ENCODE results near the gene TRAPPC8.
"Not testable (repeated sequence)": the region's sequence is repeated elsewhere in the genome, so short reads cannot be mapped to it uniquely, and the experiment has no call there.

The TRAPPC8 gene

GRCh38 chr18:31942999-31943877 is at the start of gene TRAPPC8:
TSS of gene TRAPPC8 (minus strand) at chr18:31943128. CDS start at chr18:31942764, 364 bp downstream.
- DNase-seq, result peak; percentile 81

GRCh38 chr18:31990823-31991222 is 47.9 kb upstream of the TRAPPC8 start:
- no peak for DNase-seq

- no peak for DNase-seq
Observed at GRCh38 chr18:31983976-31984375, 41.0 kb upstream of the TRAPPC8 start.

- no peak for DNase-seq
Observed at GRCh38 chr18:31983020-31983419, 40.1 kb upstream of the TRAPPC8 start.

GRCh38 chr18:31980863-31981262 is 37.9 kb upstream of the TRAPPC8 start:
- no peak for DNase-seq

- no peak for DNase-seq
Observed at GRCh38 chr18:31979714-31980113, 36.8 kb upstream of the TRAPPC8 start.

- no peak for DNase-seq
Observed at GRCh38 chr18:31978616-31979015, 35.7 kb upstream of the TRAPPC8 start.

GRCh38 chr18:31977270-31977872 is 34.4 kb upstream of the TRAPPC8 start:
- DNase-seq, result no peak

GRCh38 chr18:31976242-31976641 is 33.3 kb upstream of the TRAPPC8 start:
- DNase-seq, result no peak

GRCh38 chr18:31973929-31974546 is 31.1 kb upstream of the TRAPPC8 start:
- DNase-seq, result no peak

- no peak for DNase-seq
Observed at GRCh38 chr18:31970617-31971016, 27.7 kb upstream of the TRAPPC8 start.

- DNase-seq, result no peak
Observed at GRCh38 chr18:31965316-31965970, 22.5 kb upstream of the TRAPPC8 start.

- no peak for DNase-seq
Observed at GRCh38 chr18:31957728-31958127, 14.8 kb upstream of the TRAPPC8 start.

- DNase-seq, result no peak
Observed at GRCh38 chr18:31954349-31954748, 11.4 kb upstream of the TRAPPC8 start.

GRCh38 chr18:31953699-31954098 is 10.8 kb upstream of the TRAPPC8 start:
- DNase-seq, result not testable (repeated sequence)

GRCh38 chr18:31952223-31952622 is 9.3 kb upstream of the TRAPPC8 start:
- DNase-seq, result no peak

GRCh38 chr18:31950583-31950982 is 7.7 kb upstream of the TRAPPC8 start:
- no peak for DNase-seq

GRCh38 chr18:31948349-31948748 is 5.4 kb upstream of the TRAPPC8 start:
- not testable (repeated sequence) for DNase-seq

GRCh38 chr18:31946305-31947046 is 3.5 kb upstream of the TRAPPC8 start:
- DNase-seq, result no peak

- DNase-seq, result no peak
Observed at GRCh38 chr18:31943878-31944816, 1.2 kb upstream of the TRAPPC8 start.

GRCh38 chr18:31942291-31942998 is 483 bp downstream of the TRAPPC8 start:
- DNase-seq, result no peak
